BLaER1 treated with 17β-estradiol and CSF1 and Interleukin-3, amounts not matched to agents 10 nM and 100 nM (cell line): Measurements from ENCODE around the gene GHRH.

Experiments
- H3K27ac ChIP-seq, 11 experiments: shearing (Covaris generic); formaldehyde crosslinking; 2 replicates each; pipeline ENCODE4 v1.8.1; 2022
- H3K27me3 ChIP-seq, 11 experiments: shearing (Covaris generic); formaldehyde crosslinking; 2 replicates each; pipeline ENCODE4 v1.8.1; 2022
- H3K36me3 ChIP-seq, 11 experiments: shearing (Covaris generic); formaldehyde crosslinking; 2 replicates each; pipeline ENCODE4 v1.8.1; 2022
- H3K4me1 ChIP-seq, 10 experiments: shearing (Covaris generic); formaldehyde crosslinking; 2 replicates each; pipeline ENCODE4 v1.8.1; 2022
- H3K4me2 ChIP-seq, 11 experiments: shearing (Covaris generic); formaldehyde crosslinking; 2 replicates each; pipeline ENCODE4 v1.8.1; 2022
- H3K4me3 ChIP-seq, 10 experiments: shearing (Covaris generic); formaldehyde crosslinking; 2 replicates each; pipeline ENCODE4 v1.8.1; 2022
- H3K9ac ChIP-seq, 11 experiments: shearing (Covaris generic); formaldehyde crosslinking; 2 replicates each; pipeline ENCODE4 v1.8.1; 2022
- H3K9me3 ChIP-seq, 11 experiments: shearing (Covaris generic); formaldehyde crosslinking; replicated peaks in 1 of 11; 2 replicates each; pipeline ENCODE4 v1.8.1; 2022
- H4K20me1 ChIP-seq, 11 experiments: shearing (Covaris generic); formaldehyde crosslinking; 2 replicates each; pipeline ENCODE4 v1.8.1; 2022
- Cebpa-rat ChIP-seq, 11 experiments: shearing (Covaris generic); IDR thresholded peaks; 2 replicates each; pipeline ENCODE4 v1.8.1; 2022

GHRH gene

GRCh38 chr20:37274851-37275524 lies 13.4 kb upstream of the GHRH start:
- Histone ChIP-seq H3K9me3 (no peaks in the 10 kb centered on the region), H3K36me3 (no peaks in the 10 kb centered on the region), H3K27ac (peak overlapping the region; percentile 71 to 99 (median 90)), H4K20me1 (no peaks in the 10 kb centered on the region), H3K9ac (peak overlapping the region; percentile 19 to 89 (median 78); a peak in 21 of 22 replicates), H3K27me3 (no peaks in the 10 kb centered on the region), H3K4me3 (peak overlapping the region in 3 of 10 experiments; percentile 5 to 53 (median 24); a peak in 4 of 20 replicates), H3K4me2 (peak overlapping the region; percentile 49 to 91 (median 84)), H3K4me1 (peaks cover 41 to 87% (median 73%) of the 10 kb centered on the region in 10 experiments)
- peak in 10 of 11 experiments; percentile 17 to 93 (median 70); a peak in 13 of 22 replicates for TF ChIP-seq Cebpa-rat (IDR thresholded peaks at IDR 0.05)

- Histone ChIP-seq H3K4me3 (peak overlapping the region in 1 of 10 experiments; percentile 12; a peak in 2 of 20 replicates), H3K9ac (peak overlapping the region in 7 of 11 experiments; percentile 70 to 89 (median 79); a peak in 13 of 22 replicates), H3K36me3 (no peaks in the 10 kb centered on the region), H4K20me1 (no peaks in the 10 kb centered on the region), H3K9me3 (no peaks in the 10 kb centered on the region), H3K27me3 (no peaks in the 10 kb centered on the region), H3K4me1 (peaks cover 43 to 97% (median 80%) of the 10 kb centered on the region in 10 experiments), H3K27ac (peak overlapping the region; percentile 71 to 99 (median 90); a peak in 20 of 22 replicates), H3K4me2 (peak overlapping the region in 9 of 11 experiments; percentile 61 to 91 (median 87); a peak in 17 of 22 replicates)
- no peak for TF ChIP-seq Cebpa-rat (IDR thresholded peaks at IDR 0.05)
These were observed 12.4 kb upstream of the GHRH start for GRCh38 chr20:37273988-37274387.

GRCh38 chr20:37271421-37271768 lies 9.8 kb upstream of the GHRH start:
- Histone ChIP-seq H3K27ac (peak overlapping the region in 9 of 11 experiments; percentile 57 to 99 (median 78); a peak in 15 of 22 replicates), H3K4me2 (peak overlapping the region in 7 of 11 experiments; percentile 65 to 91 (median 88); a peak in 14 of 22 replicates), H3K9ac (peak overlapping the region in 7 of 11 experiments; percentile 10 to 75 (median 69); a peak in 9 of 22 replicates), H4K20me1 (no peaks in the 10 kb centered on the region; a peak in 1 of 22 replicates), H3K9me3 (no peaks in the 10 kb centered on the region), H3K36me3 (no peaks in the 10 kb centered on the region), H3K4me3 (no peak overlapping the region), H3K4me1 (peaks cover 30 to 75% (median 63%) of the 10 kb centered on the region in 10 experiments), H3K27me3 (no peaks in the 10 kb centered on the region)
- TF ChIP-seq Cebpa-rat (IDR thresholded peaks at IDR 0.05): no peak

- Histone ChIP-seq H3K4me1 (peaks cover 24 to 69% (median 57%) of the 10 kb centered on the region in 10 experiments), H3K27me3 (no peaks in the 10 kb centered on the region), H3K4me2 (peak overlapping the region; percentile 2 to 91 (median 73); a peak in 20 of 22 replicates), H3K36me3 (no peaks in the 10 kb centered on the region), H4K20me1 (no peaks in the 10 kb centered on the region; a peak in 1 of 22 replicates), H3K27ac (peak overlapping the region in 10 of 11 experiments; percentile 34 to 99 (median 77); a peak in 20 of 22 replicates), H3K9ac (peak overlapping the region; percentile 10 to 75 (median 47); a peak in 16 of 22 replicates), H3K4me3 (no peak overlapping the region), H3K9me3 (no peaks in the 10 kb centered on the region)
- no peak for TF ChIP-seq Cebpa-rat (IDR thresholded peaks at IDR 0.05)
These were observed 9.2 kb upstream of the GHRH start for GRCh38 chr20:37270576-37271420.

- no peak overlapping the region for H3K4me2 ChIP-seq
- H3K9ac ChIP-seq: no peak overlapping the region
- H3K9me3 ChIP-seq: no peaks in the 10 kb centered on the region
These were observed 6.2 kb upstream of the GHRH start for GRCh38 chr20:37267667-37268313.

GRCh38 chr20:37266940-37267666 lies 5.5 kb upstream of the GHRH start:
- Histone ChIP-seq H4K20me1 (no peaks in the 10 kb centered on the region; a peak in 2 of 22 replicates), H3K27ac (no peak overlapping the region), H3K9ac (no peak overlapping the region), H3K4me3 (no peak overlapping the region), H3K27me3 (no peaks in the 10 kb centered on the region), H3K4me1 (peaks cover 15 to 40% (median 31%) of the 10 kb centered on the region in 10 experiments), H3K9me3 (no peaks in the 10 kb centered on the region), H3K36me3 (no peaks in the 10 kb centered on the region), H3K4me2 (no peak overlapping the region)
- no peak for TF ChIP-seq Cebpa-rat (IDR thresholded peaks at IDR 0.05)

More at GRCh38 chr20:37267667-37268313, 6.2 kb upstream of the GHRH start:
- no peak for TF ChIP-seq Cebpa-rat (IDR thresholded peaks at IDR 0.05)
- Histone ChIP-seq H4K20me1 (no peaks in the 10 kb centered on the region; a peak in 2 of 22 replicates), H3K27ac (no peak overlapping the region), H3K36me3 (no peaks in the 10 kb centered on the region), H3K4me1 (peaks cover 15 to 47% (median 35%) of the 10 kb centered on the region in 10 experiments), H3K4me3 (no peak overlapping the region), H3K27me3 (no peaks in the 10 kb centered on the region)

GRCh38 chr20:37265152-37265551 lies 3.5 kb upstream of the GHRH start:
- peak in 8 of 11 experiments; percentile 39 to 78 (median 56); a peak in 11 of 22 replicates for TF ChIP-seq Cebpa-rat (IDR thresholded peaks at IDR 0.05)
- H3K4me3 ChIP-seq: no peak overlapping the region
- H4K20me1 ChIP-seq: no peaks in the 10 kb centered on the region; a peak in 2 of 22 replicates
- no peaks in the 10 kb centered on the region for H3K9me3 ChIP-seq
- H3K4me1 ChIP-seq: peaks cover 8 to 21% (median 14%) of the 10 kb centered on the region in 10 experiments
- H3K9ac ChIP-seq: peak overlapping the region in 1 of 11 experiments; percentile 20; a peak in 1 of 22 replicates
- peak overlapping the region; percentile 27 to 72 (median 62); a peak in 20 of 22 replicates for H3K4me2 ChIP-seq
- H3K27ac ChIP-seq: peak overlapping the region in 5 of 11 experiments; percentile 30 to 67 (median 53); a peak in 9 of 22 replicates
- H3K36me3 ChIP-seq: no peaks in the 10 kb centered on the region
- H3K27me3 ChIP-seq: no peaks in the 10 kb centered on the region

GRCh38 chr20:37263686-37264085 lies 2.1 kb upstream of the GHRH start:
- no peak overlapping the region for H3K27ac ChIP-seq
- H3K4me1 ChIP-seq: peaks cover 4 to 9% (median 7%) of the 10 kb centered on the region in 10 experiments; a peak in 19 of 20 replicates
- no peaks in the 10 kb centered on the region for H3K9me3 ChIP-seq
- TF ChIP-seq Cebpa-rat (IDR thresholded peaks at IDR 0.05): no peak
- no peaks in the 10 kb centered on the region; a peak in 2 of 22 replicates for H4K20me1 ChIP-seq
- no peaks in the 10 kb centered on the region for H3K27me3 ChIP-seq
- no peak overlapping the region for H3K9ac ChIP-seq
- no peaks in the 10 kb centered on the region for H3K36me3 ChIP-seq
- H3K4me2 ChIP-seq: no peak overlapping the region
- H3K4me3 ChIP-seq: no peak overlapping the region
